HG02973 (cell line): ENCODE data around the gene APBA1.
"Not testable (repeated sequence)": the region's sequence is repeated elsewhere in the genome, so short reads cannot be mapped to it uniquely, and the experiment has no call there.

ENCODE experiments used
- ATAC-seq: cut with Tn5 transposase; IDR thresholded peaks from one replicate; pipeline ENCODE4 v1.9.1; 2021; ENCODE audit warnings: moderate library complexity; ENCODE audit not compliant: unreplicated experiment

APBA1 gene

DNA sequence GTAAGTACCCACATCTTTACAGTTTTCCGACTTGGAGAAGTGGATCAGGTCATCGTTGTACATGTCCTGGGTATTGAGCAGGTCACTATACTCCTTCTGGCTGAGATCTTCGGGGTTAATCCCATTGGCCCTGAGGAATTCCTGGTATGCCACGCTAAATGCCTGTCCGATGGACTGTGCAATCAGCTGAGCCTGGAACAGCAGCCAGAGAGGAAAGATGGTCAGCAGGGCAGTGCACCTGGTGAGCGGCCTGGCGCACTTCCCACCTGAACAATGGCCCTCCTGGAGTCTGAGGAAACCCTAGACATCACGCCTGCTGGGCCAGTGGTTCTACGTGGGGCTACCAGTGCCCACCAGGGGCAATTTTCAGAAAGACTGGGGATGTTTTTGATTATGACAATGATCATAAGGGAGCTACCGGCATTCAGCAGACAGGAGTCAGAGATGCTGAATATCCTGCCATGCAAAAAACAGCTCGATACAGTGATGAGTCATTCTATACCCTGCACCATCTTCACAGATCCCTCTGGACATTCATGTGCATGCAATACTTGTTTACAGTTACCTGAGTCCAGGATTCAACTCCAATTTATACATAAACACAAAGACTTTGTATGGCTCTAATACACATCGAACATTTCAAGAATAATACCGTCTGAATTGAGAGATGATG lies 219.9 kb downstream of the APBA1 start:
- ATAC-seq: no peak

DNA sequence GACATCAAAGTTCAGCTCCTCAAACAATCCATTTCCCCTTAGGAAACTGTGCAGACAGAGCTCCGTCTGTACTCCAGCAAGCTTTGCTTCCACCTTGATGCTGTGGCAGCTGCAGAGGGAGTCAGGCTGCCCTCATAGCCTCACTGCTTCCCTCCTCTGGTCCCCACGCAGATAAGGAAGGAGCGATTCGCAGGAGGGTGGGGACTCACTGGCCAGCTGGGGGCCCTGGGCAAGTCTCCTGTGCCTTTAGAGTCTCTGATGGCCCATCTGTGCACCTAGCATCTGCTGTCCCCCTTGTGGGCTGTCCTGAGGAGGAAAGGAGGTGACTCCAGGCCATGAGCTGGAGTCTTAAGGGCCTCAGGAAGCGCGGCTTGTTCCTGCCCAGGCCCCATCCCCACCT lies 225.7 kb downstream of the APBA1 start:
- no peak for ATAC-seq

- no peak for ATAC-seq
These were observed 226.9 kb downstream of the APBA1 start for GRCh38 chr9:69445251-69445650.

DNA sequence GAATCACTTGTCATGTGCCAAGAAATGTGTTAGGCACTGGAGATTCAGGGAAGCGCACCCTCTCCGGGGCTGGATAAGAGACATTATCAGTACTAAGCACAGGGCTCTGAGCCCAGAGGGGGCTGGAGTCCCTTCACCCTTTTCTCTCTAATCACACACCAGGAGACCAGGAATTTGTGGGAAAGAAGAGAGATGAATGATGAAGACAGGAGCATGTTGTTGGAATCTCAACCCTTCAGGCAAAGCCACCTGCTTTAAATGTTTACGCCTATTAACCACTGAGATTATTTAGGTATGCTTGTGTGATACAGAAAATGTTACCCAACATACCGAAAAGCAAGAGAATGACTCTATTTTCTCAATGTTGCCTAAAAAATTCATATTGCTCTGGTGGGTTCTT lies 227.4 kb downstream of the APBA1 start:
- no peak for ATAC-seq

DNA sequence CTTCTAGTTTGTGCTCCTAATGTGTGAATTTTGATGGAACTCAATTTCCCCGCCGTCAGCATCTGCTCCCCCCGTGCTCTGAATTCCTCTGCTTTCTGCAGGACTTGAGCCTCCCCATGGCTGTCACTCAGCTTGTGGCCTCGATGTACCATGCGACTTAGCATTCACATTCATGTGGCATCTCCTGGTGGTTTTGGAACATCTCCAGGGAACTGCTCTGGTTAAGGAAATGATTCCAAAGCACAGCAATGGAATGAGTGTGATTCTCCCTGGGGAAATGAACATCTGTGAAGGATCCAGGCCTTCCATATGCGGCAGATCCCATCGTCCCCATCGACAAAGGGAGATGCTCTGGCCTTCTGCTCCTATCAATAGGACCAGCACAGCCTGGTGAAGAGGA lies 228.2 kb downstream of the APBA1 start:
- ATAC-seq: no peak

GRCh38 chr9:69443178-69443577 lies 229.0 kb downstream of the APBA1 start:
- no peak for ATAC-seq

DNA sequence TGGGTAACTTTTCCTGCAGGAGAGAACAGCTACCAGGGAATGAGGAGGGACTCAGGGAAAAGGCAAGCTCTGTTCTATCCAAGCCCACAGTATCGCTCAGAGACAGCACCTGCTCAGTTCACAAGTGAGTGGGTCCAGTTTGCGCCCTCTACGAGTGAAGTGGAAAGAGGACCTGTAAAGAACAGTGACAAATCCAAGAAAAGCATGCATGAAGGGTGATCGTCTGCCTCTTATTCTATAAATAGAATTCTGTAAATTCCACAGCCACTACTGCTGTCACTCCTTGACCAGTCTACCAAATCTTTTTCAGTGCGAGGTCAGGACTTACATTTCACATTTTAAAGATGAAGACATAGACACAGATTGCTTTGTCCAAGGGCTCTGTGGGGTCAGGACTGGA lies 229.7 kb downstream of the APBA1 start:
- ATAC-seq: no peak

DNA sequence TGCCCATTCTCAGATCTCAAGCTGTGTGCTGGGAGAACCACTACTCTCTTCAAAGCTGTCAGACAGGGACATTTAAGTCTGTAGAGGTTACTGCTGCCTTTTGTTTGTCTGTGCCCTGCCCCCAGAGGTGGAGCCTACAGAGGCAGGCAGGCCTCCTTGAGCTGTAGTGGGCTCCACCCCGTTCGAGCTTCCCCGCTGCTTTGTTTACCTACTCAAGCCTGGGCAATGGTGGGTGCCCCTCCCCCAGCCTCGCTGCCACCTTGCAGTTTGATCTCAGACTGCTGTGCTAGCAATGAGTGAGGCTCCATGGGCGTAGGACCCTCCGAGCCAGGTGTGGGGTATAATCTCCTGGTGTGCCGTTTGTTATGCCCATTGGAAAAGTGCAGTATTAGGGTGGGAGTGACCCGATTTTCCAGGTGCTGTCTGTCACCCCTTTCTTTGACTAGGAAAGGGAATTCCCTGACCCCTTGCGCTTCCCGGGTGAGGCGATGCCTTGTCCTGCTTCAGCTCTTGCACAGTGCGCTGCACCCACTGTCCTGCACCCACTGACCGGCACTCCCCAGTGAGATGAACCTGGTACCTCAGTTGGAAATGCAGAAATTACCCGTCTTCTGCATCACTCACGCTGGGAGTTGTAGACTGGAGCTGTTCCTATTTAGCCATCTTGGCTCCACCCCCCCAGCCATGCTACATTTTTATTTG lies 231.8 kb downstream of the APBA1 start:
- not testable (repeated sequence) for ATAC-seq

- not testable (repeated sequence) for ATAC-seq
These were observed 232.5 kb downstream of the APBA1 start for GRCh38 chr9:69439654-69440053.

- ATAC-seq: no peak
These were observed 238.2 kb downstream of the APBA1 start for GRCh38 chr9:69433968-69434367.

- no peak for ATAC-seq
These were observed 238.8 kb downstream of the APBA1 start for GRCh38 chr9:69433392-69433791.

DNA sequence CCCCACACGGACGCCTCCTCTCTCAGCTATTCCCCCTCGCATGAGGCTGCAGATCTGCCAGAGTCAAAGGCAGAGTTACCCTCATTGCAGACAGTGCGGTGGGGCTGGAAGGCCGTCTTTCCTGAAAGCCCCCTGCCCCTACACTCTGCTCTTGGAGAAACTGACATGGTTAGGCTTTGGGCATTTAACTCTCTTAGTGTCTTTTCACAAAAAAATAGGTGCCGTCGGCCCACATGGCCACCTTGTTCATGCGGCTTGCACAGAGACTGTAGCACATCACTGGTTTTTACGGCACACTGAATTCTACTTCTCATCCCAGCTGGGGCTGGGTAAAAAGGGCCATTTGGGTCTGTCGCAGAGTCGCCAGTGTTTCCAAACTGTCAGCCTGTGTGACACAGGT lies 239.5 kb downstream of the APBA1 start:
- no peak for ATAC-seq

DNA sequence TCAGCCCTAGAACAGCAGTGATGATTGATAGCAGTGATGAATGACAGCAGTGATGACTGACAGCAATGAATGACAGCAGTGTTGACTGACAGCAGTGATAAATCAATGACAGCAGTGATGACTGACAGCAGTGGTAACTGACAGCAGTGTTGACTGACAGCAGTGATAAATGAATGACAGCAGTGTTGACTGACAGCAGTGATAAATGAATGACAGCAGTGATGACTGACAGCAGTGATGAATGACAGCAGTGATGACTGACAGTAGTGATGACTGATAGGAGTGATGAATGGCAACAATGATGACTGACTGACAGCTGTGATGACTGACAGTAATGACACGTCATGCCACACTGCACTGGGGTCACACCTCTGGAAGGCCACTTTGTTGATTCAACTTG lies 240.4 kb downstream of the APBA1 start:
- ATAC-seq: no peak

DNA sequence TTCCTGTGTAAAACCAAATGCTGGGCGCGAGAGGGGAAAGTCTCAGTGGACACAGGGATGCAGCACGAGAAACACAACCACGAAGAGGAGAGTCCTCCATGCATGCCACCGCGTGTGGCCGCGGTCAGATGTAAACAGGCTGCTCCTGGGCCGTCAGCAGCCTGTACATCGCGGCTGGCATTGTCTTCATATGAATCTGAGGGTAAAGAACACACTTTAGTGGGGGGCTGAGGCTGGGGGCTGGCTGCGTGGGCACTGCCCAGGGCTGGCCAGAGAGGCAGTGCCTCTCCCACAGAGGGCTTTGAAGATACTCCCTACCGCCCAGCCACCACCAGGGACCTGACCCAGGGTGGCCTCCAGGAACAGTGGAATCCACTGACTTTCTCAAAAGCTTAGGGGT lies 241.0 kb downstream of the APBA1 start:
- no peak for ATAC-seq

GRCh38 chr9:69430206-69430605 lies 242.0 kb downstream of the APBA1 start:
- ATAC-seq: no peak

DNA sequence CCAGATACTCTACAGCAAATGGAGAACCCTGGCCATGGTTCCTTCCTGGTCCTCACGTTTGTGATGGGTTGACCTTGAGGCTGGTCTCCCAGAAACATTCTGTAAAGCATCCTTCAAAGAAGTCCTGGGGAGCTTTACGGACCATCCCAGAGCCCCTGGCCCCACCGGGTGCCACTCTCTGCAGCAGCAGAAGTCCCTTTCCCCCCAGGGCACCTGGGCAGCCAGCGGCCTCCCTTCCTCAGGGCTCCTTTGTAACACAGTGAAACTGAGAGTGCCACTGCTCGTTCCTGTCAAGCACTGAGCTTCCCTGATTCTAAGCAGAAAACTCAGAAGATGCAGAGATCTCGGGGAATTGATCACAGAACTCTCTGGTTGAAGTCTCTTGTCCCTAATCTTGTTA lies 242.9 kb downstream of the APBA1 start:
- no peak for ATAC-seq

- ATAC-seq: no peak
These were observed 244.0 kb downstream of the APBA1 start for GRCh38 chr9:69428017-69428785.

- ATAC-seq: no peak
These were observed 244.9 kb downstream of the APBA1 start for GRCh38 chr9:69427286-69427685.

GRCh38 chr9:69425136-69425801 lies 246.9 kb downstream of the APBA1 start:
- no peak for ATAC-seq

- no peak for ATAC-seq
These were observed 250.0 kb downstream of the APBA1 start for GRCh38 chr9:69421908-69422801.
